ENCODE measurements around the gene MCCC1. TPM values are rescaled to one million over a fixed set of nuclear protein-coding genes. Genes with fewer than 3 reads are reported as not detected.

MCCC1 gene
- total and polyA plus RNA-seq, 2 of the 13 experiments (the other 11 are each of a cell fraction or from before 2014, with no cell fraction given) = 11.7 to 30.1 TPM

DNA sequence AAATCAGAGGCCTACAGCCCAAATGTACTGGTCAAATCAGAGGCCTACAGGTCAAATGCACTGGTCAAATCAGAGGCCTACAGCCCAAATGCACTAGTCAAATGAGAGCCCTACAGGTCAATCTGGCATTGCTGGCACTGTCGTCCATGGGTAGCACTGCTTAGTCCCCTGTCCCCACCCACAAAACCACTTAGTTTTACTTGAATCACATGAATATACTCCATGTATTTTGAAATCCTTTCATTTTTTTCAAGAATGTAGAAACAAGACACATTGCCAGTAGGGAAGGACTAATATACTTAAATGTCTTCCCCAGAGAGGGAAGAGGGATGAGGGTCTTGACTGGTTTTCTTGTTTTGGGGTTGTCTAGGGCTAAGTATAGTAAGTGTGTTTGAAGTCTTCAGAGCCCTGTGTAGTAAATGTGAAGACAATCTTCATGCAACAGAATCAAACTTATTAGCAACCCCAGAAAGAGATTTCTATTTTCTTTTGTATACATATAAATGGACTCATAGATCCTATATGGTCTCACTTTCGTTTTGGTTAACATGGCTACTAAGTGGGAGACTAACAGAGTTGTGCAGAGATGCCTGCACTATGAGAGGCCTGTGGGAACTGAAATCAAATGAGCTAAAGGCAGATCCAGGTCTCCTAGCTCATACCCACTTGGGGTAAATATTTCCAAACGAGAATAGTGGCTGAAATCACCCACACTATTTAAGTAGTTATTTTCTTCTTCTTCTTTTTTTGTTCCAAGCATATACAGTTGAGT, 80.7 kb downstream of the MCCC1 start:
- POLR2A ChIA-PET = no interaction called here
- WGBS (ENCODE audit: low lambda C conversion rate) = 90% methylated on average over 3 of the region's 3 CpGs
- CTCF ChIA-PET (ENCODE audit: low intra/inter-chr PET ratio, low total read pairs) = no interaction called here
- TF ChIP-seq ZNF652 (CRISPR knock-in tag; IDR thresholded peaks at IDR 0.05; ENCODE audit: borderline replicate concordance, low read depth) = no peak
- TF ChIP-seq, protein P1, sequence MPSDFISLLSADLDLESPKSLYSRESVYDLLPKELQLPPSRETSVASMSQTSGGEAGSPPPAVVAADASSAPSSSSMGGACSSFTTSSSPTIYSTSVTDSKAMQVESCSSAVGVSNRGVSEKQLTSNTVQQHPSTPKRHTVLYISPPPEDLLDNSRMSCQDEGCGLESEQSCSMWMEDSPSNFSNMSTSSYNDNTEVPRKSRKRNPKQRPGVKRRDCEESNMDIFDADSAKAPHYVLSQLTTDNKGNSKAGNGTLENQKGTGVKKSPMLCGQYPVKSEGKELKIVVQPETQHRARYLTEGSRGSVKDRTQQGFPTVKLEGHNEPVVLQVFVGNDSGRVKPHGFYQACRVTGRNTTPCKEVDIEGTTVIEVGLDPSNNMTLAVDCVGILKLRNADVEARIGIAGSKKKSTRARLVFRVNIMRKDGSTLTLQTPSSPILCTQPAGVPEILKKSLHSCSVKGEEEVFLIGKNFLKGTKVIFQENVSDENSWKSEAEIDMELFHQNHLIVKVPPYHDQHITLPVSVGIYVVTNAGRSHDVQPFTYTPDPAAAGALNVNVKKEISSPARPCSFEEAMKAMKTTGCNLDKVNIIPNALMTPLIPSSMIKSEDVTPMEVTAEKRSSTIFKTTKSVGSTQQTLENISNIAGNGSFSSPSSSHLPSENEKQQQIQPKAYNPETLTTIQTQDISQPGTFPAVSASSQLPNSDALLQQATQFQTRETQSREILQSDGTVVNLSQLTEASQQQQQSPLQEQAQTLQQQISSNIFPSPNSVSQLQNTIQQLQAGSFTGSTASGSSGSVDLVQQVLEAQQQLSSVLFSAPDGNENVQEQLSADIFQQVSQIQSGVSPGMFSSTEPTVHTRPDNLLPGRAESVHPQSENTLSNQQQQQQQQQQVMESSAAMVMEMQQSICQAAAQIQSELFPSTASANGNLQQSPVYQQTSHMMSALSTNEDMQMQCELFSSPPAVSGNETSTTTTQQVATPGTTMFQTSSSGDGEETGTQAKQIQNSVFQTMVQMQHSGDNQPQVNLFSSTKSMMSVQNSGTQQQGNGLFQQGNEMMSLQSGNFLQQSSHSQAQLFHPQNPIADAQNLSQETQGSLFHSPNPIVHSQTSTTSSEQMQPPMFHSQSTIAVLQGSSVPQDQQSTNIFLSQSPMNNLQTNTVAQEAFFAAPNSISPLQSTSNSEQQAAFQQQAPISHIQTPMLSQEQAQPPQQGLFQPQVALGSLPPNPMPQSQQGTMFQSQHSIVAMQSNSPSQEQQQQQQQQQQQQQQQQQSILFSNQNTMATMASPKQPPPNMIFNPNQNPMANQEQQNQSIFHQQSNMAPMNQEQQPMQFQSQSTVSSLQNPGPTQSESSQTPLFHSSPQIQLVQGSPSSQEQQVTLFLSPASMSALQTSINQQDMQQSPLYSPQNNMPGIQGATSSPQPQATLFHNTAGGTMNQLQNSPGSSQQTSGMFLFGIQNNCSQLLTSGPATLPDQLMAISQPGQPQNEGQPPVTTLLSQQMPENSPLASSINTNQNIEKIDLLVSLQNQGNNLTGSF (CRISPR knock-in tag; IDR thresholded peaks at IDR 0.05) = no peak
- TF ChIP-seq ZNF484 (CRISPR knock-in tag; IDR thresholded peaks at IDR 0.05; ENCODE audit: borderline replicate concordance, low read depth) = no peak
- TF ChIP-seq, protein P2, sequence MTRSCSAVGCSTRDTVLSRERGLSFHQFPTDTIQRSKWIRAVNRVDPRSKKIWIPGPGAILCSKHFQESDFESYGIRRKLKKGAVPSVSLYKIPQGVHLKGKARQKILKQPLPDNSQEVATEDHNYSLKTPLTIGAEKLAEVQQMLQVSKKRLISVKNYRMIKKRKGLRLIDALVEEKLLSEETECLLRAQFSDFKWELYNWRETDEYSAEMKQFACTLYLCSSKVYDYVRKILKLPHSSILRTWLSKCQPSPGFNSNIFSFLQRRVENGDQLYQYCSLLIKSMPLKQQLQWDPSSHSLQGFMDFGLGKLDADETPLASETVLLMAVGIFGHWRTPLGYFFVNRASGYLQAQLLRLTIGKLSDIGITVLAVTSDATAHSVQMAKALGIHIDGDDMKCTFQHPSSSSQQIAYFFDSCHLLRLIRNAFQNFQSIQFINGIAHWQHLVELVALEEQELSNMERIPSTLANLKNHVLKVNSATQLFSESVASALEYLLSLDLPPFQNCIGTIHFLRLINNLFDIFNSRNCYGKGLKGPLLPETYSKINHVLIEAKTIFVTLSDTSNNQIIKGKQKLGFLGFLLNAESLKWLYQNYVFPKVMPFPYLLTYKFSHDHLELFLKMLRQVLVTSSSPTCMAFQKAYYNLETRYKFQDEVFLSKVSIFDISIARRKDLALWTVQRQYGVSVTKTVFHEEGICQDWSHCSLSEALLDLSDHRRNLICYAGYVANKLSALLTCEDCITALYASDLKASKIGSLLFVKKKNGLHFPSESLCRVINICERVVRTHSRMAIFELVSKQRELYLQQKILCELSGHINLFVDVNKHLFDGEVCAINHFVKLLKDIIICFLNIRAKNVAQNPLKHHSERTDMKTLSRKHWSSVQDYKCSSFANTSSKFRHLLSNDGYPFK (CRISPR knock-in tag; IDR thresholded peaks at IDR 0.05; ENCODE audit: borderline replicate concordance) = no peak
- TF ChIP-seq ARNTL (CRISPR knock-in tag; IDR thresholded peaks at IDR 0.05) = no peak
- no peak for TF ChIP-seq MEIS2 (CRISPR knock-in tag; IDR thresholded peaks at IDR 0.05)
- TF ChIP-seq, protein P3, sequence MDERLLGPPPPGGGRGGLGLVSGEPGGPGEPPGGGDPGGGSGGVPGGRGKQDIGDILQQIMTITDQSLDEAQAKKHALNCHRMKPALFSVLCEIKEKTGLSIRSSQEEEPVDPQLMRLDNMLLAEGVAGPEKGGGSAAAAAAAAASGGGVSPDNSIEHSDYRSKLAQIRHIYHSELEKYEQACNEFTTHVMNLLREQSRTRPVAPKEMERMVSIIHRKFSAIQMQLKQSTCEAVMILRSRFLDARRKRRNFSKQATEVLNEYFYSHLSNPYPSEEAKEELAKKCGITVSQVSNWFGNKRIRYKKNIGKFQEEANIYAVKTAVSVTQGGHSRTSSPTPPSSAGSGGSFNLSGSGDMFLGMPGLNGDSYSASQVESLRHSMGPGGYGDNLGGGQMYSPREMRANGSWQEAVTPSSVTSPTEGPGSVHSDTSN (CRISPR knock-in tag; IDR thresholded peaks at IDR 0.05) = no peak
- TF ChIP-seq SP2 (CRISPR knock-in tag; IDR thresholded peaks at IDR 0.05) = no peak
- no peak for TF ChIP-seq ZNF335 (CRISPR knock-in tag; IDR thresholded peaks at IDR 0.05)
- no peak for TF ChIP-seq HES4 (CRISPR knock-in tag; IDR thresholded peaks at IDR 0.05; ENCODE audit: borderline replicate concordance)
- no peak for TF ChIP-seq NKX3-1 (CRISPR knock-in tag; IDR thresholded peaks at IDR 0.05)
- no peak for TF ChIP-seq ZNF562 (CRISPR knock-in tag; IDR thresholded peaks at IDR 0.05; ENCODE audit: borderline replicate concordance)
- TF ChIP-seq BRCA1 (CRISPR knock-in tag; IDR thresholded peaks at IDR 0.05) = no peak

More for the DNA sequence above, 80.7 kb downstream of the MCCC1 start:
- Histone ChIP-seq H3K4me3 (replicated peaks in 1 of 3; ENCODE audit: insufficient read depth in 1 of 3, low read depth in 2 of 3, low read length in 3 of 3) (no peak overlapping the region), H3K36me3 (replicated peaks in 1 of 2; ENCODE audit: control insufficient read depth in 1 of 2, insufficient read depth in 2 of 2, low read length in 2 of 2) (peaks cover 7 to 35% of the 10 kb centered on the region in 2 experiments; a peak in 4 of 5 replicates), H4K20me1 (ENCODE audit: insufficient read depth, low read length) (no peaks in the 10 kb centered on the region), H3K79me2 (ENCODE audit: insufficient read depth, low read length) (no peaks in the 10 kb centered on the region), H3K4me2 (ENCODE audit: low read depth, low read length) (no peak overlapping the region), H3K27me3 (ENCODE audit: control insufficient read depth in 1 of 2, insufficient read depth in 2 of 2, low read length in 2 of 2) (no peaks in the 10 kb centered on the region), H3K9me3 (ENCODE audit: low read length) (no peaks in the 10 kb centered on the region), H3K4me1 (ENCODE audit: insufficient read depth, low read length) (peaks cover 17% of the 10 kb centered on the region), H3K27ac (ENCODE audit: extremely low read length, insufficient read depth, low read length) (no peak overlapping the region), H3K9ac (ENCODE audit: insufficient read depth, low read depth, low read length) (no peak overlapping the region), H2AFZ (ENCODE audit: low read length) (no peak overlapping the region)
- no TSS peak for BruUV-seq (replicated peaks)
- DNase-seq (ENCODE audit: low spot score) (no peak), FAIRE-seq (no peak), ATAC-seq (no peak)
- in situ Hi-C loops (cut with HindIII; ENCODE audit: extremely low pct_ligation_motif_present, low pct_unique_long_range_greater_than_20kb) (no loop called here), intact Hi-C loops (cut with micrococcal nuclease; ENCODE audit: unreplicated experiment) (no loop called here)

All from HepG2 (cell line).